OCI-LY7 (cell line): ENCODE measurements around the gene STARD9.

Experiments
- CTCF ChIP-seq: fragments of 200-600 bp; sonication (generic); conservative IDR thresholded peaks from 2 replicates; pipeline ENCODE4 v1.5.1; 2014; ENCODE audit warnings: mild to moderate bottlenecking, antibody characterized with exemption, low read length, moderate library complexity, mixed read lengths
- EZH2phosphoT487 ChIP-seq: fragments of 200-600 bp; sonication (generic); IDR thresholded peaks from 2 replicates; pipeline ENCODE4 v1.6.1; 2018; ENCODE audit warnings: low read depth, borderline replicate concordance, mild to moderate bottlenecking, mixed run types, antibody characterized with exemption, low read length, moderate library complexity, mixed read lengths

DNA sequence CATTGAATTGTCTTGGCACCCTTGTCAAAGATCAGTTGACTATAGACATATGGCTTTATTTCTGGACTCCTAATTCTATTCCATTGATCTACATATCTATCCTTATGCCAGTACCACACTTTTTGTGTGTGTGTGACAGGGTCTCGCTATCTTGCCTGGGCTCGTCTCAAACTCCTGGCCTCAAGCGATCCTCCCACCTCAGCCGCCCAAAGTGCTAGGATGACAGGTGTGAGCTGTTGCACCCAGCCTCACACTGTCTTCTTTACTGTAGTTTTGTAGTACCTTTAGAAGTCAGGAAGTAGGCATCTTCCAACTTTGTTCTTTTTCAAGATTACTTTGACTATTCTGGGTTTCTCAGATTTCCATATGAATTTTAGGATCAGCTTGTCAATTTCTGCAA lies 137.2 kb downstream of the STARD9 start:
- TF ChIP-seq CTCF (no peak), EZH2phosphoT487 (no peak)
